ENCODE results near the gene RPL31. TPM values are rescaled to one million over a fixed set of nuclear protein-coding genes. Genes with fewer than 3 reads are reported as not detected.

The RPL31 gene
- total and polyA plus RNA-seq, 4 donors = 1,020 to 6,954 (median 2,548) TPM

DNA sequence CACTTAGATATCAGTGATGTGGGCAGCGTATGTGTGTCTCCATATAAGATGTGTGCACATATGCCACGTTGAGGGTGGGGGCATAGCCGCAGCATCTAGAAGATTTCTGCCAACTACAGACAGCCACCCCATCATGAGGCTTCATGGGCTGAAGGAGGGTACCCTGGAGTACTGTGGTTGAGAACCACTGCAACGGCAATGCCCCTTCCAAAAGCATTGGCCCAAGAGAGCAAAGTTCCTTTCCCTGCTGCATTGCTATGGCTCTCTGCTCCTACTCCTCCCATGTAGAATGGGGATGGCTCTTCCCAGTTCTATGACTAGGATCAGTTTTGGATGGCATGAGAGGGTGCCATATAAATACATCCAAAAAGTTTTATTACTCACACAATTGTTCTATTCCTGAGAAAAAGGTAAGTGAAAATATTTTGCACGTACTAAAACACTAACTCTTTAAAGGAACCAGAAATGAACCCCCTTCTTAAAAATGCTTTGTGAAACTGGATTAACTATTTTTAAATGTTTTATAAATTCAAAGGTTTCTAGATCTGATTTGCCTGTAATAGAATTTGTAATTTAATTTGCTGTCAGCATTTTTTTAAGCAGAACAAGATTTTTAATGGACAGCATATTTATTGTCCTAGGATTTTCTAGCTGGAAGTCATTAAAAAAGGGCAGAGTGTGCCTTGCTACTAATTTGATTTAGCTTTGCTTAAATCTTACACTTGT, 4.4 kb upstream of the RPL31 start:
- H3K9me3 ChIP-seq (ENCODE audit: control insufficient read depth in 4 of 4, insufficient read depth in 3 of 4, low read length in 3 of 4) = no peaks in the 10 kb centered on the region
- no peak overlapping the region for H3K27ac ChIP-seq (ENCODE audit: low read depth in 1 of 2, low read length in 1 of 2)
- no peak overlapping the region for H3K9ac ChIP-seq (ENCODE audit: insufficient read depth in 1 of 2, low read length in 2 of 2)
- no peak overlapping the region for H3K4me3 ChIP-seq
- DNase-seq = no peak
- no peaks in the 10 kb centered on the region for H3K27me3 ChIP-seq (ENCODE audit: control insufficient read depth in 3 of 3, insufficient read depth in 3 of 3, low read length in 2 of 3)
- peaks cover 0 to 16% (median 6%) of the 10 kb centered on the region in 4 donors for H3K36me3 ChIP-seq (ENCODE audit: control insufficient read depth in 4 of 4, insufficient read depth in 4 of 4, low read length in 4 of 4)
- peaks cover 0 to 5% (median 4%) of the 10 kb centered on the region in 5 donors for H3K4me1 ChIP-seq (ENCODE audit: control insufficient read depth in 5 of 5, insufficient read depth in 5 of 5, low read length in 5 of 5)
- ATAC-seq (ENCODE audit: insufficient read depth, low FRiP score) = no peak
- TF ChIP-seq, protein P1, sequence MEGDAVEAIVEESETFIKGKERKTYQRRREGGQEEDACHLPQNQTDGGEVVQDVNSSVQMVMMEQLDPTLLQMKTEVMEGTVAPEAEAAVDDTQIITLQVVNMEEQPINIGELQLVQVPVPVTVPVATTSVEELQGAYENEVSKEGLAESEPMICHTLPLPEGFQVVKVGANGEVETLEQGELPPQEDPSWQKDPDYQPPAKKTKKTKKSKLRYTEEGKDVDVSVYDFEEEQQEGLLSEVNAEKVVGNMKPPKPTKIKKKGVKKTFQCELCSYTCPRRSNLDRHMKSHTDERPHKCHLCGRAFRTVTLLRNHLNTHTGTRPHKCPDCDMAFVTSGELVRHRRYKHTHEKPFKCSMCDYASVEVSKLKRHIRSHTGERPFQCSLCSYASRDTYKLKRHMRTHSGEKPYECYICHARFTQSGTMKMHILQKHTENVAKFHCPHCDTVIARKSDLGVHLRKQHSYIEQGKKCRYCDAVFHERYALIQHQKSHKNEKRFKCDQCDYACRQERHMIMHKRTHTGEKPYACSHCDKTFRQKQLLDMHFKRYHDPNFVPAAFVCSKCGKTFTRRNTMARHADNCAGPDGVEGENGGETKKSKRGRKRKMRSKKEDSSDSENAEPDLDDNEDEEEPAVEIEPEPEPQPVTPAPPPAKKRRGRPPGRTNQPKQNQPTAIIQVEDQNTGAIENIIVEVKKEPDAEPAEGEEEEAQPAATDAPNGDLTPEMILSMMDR (IDR thresholded peaks at IDR 0.05; ENCODE audit: control extremely low read depth, extremely low read depth) = no peak
- 93 to 95% methylated on average over 5 of the region's 5 CpGs for WGBS, 2 donors

DNA sequence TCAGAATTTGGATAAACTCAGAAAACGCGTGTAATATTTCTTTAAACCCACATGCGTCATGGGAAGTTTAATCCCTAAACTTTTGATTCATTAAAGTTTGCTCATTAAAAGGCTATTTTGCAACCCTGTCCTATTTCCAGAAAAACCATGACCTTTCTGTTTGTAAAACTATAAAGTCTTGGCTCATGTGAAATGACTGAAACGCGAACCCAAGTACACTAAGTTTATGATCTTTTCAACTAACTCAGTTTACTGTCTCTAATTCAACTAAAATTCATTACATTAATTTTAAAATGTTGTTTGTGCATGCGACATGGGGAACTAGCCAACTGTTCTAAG, 3.9 kb upstream of the RPL31 start:
- Histone ChIP-seq H3K9me3 (ENCODE audit: control insufficient read depth in 4 of 4, insufficient read depth in 3 of 4, low read length in 3 of 4) (no peaks in the 10 kb centered on the region), H3K4me1 (ENCODE audit: control insufficient read depth in 5 of 5, insufficient read depth in 5 of 5, low read length in 5 of 5) (peaks cover 0 to 10% (median 5%) of the 10 kb centered on the region in 5 donors), H3K27ac (ENCODE audit: low read depth in 1 of 2, low read length in 1 of 2) (no peak overlapping the region), H3K9ac (ENCODE audit: insufficient read depth in 1 of 2, low read length in 2 of 2) (no peak overlapping the region), H3K36me3 (ENCODE audit: control insufficient read depth in 4 of 4, insufficient read depth in 4 of 4, low read length in 4 of 4) (peaks cover 0 to 16% (median 8%) of the 10 kb centered on the region in 4 donors), H3K27me3 (ENCODE audit: control insufficient read depth in 3 of 3, insufficient read depth in 3 of 3, low read length in 2 of 3) (no peaks in the 10 kb centered on the region), H3K4me3 (no peak overlapping the region)
- WGBS, 2 donors = 80 to 91% methylated on average over 6 of the region's 6 CpGs
- ATAC-seq (ENCODE audit: insufficient read depth, low FRiP score) = no peak
- peak in 1 of 3 donors; percentile 27 for DNase-seq
- TF ChIP-seq, protein P1 (IDR thresholded peaks at IDR 0.05; ENCODE audit: control extremely low read depth, extremely low read depth) = no peak

DNA sequence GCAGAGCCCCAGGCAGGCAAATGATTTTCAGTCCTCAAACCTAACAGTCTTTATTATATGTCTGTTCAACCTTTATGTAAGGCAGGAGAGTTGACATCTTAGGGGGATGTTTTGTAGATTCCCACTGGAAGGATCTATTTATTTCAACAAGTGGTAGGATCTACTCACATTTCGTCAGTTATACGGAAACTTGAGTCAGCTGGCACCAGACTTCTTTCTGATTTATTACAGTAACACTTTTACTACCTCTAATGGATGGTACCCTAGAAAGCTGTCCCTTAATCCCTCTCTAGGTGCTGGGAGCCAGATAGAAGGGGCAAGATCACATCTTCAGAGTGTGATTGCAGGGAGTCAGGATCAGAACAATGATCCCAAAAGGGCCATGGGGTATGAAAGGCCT, 2.1 kb upstream of the RPL31 start:
- H3K27ac ChIP-seq (ENCODE audit: low read depth in 1 of 2, low read length in 1 of 2) = no peak overlapping the region
- no peaks in the 10 kb centered on the region for H3K9me3 ChIP-seq (ENCODE audit: control insufficient read depth in 4 of 4, insufficient read depth in 3 of 4, low read length in 3 of 4)
- TF ChIP-seq, protein P1 (IDR thresholded peaks at IDR 0.05; ENCODE audit: control extremely low read depth, extremely low read depth) = no peak
- no peak overlapping the region for H3K4me3 ChIP-seq
- H3K4me1 ChIP-seq (ENCODE audit: control insufficient read depth in 5 of 5, insufficient read depth in 5 of 5, low read length in 5 of 5) = peaks cover 4 to 16% (median 9%) of the 10 kb centered on the region in 5 donors
- DNase-seq = no peak
- no peak overlapping the region for H3K9ac ChIP-seq (ENCODE audit: insufficient read depth in 1 of 2, low read length in 2 of 2)
- WGBS, 2 donors = 92 to 98% methylated on average over 2 of the region's 2 CpGs
- ATAC-seq (ENCODE audit: insufficient read depth, low FRiP score) = no peak
- no peaks in the 10 kb centered on the region for H3K27me3 ChIP-seq (ENCODE audit: control insufficient read depth in 3 of 3, insufficient read depth in 3 of 3, low read length in 2 of 3)
- H3K36me3 ChIP-seq (ENCODE audit: control insufficient read depth in 4 of 4, insufficient read depth in 4 of 4, low read length in 4 of 4) = peaks cover 10 to 25% (median 14%) of the 10 kb centered on the region in 4 donors

Data from lung (tissue), 12 donors.